K562 (cell line): ENCODE results near the gene XCL2. TPM values are rescaled to one million over a fixed set of nuclear protein-coding genes. Genes with fewer than 3 reads are reported as not detected.

Source experiments
- AFF4 ChIP-seq: sonication (generic); formaldehyde crosslinking; IDR thresholded peaks from 2 replicates; pipeline ENCODE4 v1.8.0; 2023; ENCODE audit warnings: mild to moderate bottlenecking, missing genetic modification reagents
- IRF9 ChIP-seq: fragments of 450-650 bp; IDR thresholded peaks from 2 replicates; pipeline ENCODE4 v1.6.1; 2016; ENCODE audit warnings: missing biosample characterization, missing genetic modification characterization
- MEF2A ChIP-seq: IDR thresholded peaks from 2 replicates; pipeline ENCODE4 v1.6.1; 2011; ENCODE audit warnings: low read depth, mild to moderate bottlenecking, low read length, moderate library complexity; ENCODE audit not compliant: control insufficient read depth
- SNRNP70 ChIP-seq: fragments of 200-400 bp; formaldehyde crosslinking; optimal IDR thresholded peaks from 2 replicates; pipeline ENCODE3; 2017; ENCODE audit warnings: low read depth, low read length
- ZNF124 ChIP-seq: sonication (generic); formaldehyde crosslinking; IDR thresholded peaks from 2 replicates; pipeline ENCODE4 v1.8.1; 2022; ENCODE audit warnings: missing genetic modification reagents
- ZNF408 ChIP-seq: fragments of 250-450 bp; sonication (Bioruptor Pico); IDR thresholded peaks from 2 replicates; pipeline ENCODE4 v1.4.0; 2020; ENCODE audit warnings: low read depth, mild to moderate bottlenecking, moderate library complexity
- ZNF583 ChIP-seq: fragments of 250-450 bp; sonication (Bioruptor Pico); IDR thresholded peaks from 2 replicates; pipeline ENCODE4 v1.4.0; 2020
- ZSCAN32 ChIP-seq: fragments of 450-650 bp; formaldehyde crosslinking; IDR thresholded peaks from 2 replicates; pipeline ENCODE4 v1.4.0; 2020; ENCODE audit warnings: mild to moderate bottlenecking, moderate library complexity
- polyA plus RNA-seq, 8 experiments: library from polyadenylated mRNA; depleted of rRNA in 4 of 8; stranded (reverse) in 5 of 8; unstranded in 3 of 8; fragments of >200 nt; fragmentation: Nextera tagmentation in 2 of 8; fragmentation: Illumina TruSeq in 1 of 8; extraction: Ambion mirVana in 2 of 8; extraction: Trizol in 1 of 8; gene quantifications; 2 replicates each; pipeline versions ENCODE4 v1.2.1 to v1.2.3, GENCODE V29; 2011 to 2014; ENCODE audit warnings: inconsistent platforms in 1 of 8, missing spikeins in 1 of 8
- total RNA-seq, 7 experiments: library from RNA; depleted of rRNA in 6 of 7; stranded (reverse); fragments of >200 nt in 6 of 7; fragmentation: Illumina TruSeq in 2 of 7; extraction: Trizol in 2 of 7; gene quantifications; 2 replicates each; pipeline versions ENCODE4 v1.2.1 to v1.2.3, GENCODE V29; 2011 to 2021; ENCODE audit warnings: low replicate concordance in 1 of 7

XCL2 gene
- total and polyA plus RNA-seq, 9 of the 15 experiments (the other 6 are each of a cell fraction or from before 2014, with no cell fraction given) = not detected

DNA sequence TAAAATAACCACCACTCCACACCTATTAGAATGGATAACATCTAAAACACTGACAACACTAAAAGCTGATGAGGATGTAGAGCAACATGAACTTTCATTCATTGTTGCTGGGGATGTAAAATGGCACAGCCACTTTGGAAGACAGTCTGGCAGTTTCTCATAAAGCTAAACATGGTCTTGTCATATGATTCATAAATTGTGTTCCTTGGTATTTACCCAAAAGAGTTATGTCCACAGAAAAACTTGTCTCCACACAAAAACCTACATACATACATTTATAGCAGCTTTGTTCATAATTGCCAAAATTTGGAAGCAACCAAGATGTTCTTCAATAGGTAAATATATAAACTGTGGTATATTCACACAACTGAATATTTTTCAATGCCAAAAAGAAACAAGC, 16.6 kb upstream of the XCL2 start (continued):
- TF ChIP-seq AFF4 (CRISPR knock-in tag) (no peak), ZSCAN32 (CRISPR knock-in tag) (no peak), IRF9 (tag) (no peak), MEF2A (no peak), SNRNP70 (no peak), ZNF124 (CRISPR knock-in tag) (no peak), ZNF583 (no peak), ZNF408 (CRISPR knock-in tag) (no peak)
